Mucosa of rectum (tissue), 2 donors: ENCODE data around the gene TBC1D22A.

Source experiments
- H3K27ac ChIP-seq, 2 donors: one replicate each; pipeline ENCODE4 v1.7.0; 2013; ENCODE audit warnings: inconsistent platforms in 2 of 2, low read depth in 2 of 2, low read length in 2 of 2
- H3K27me3 ChIP-seq, 2 donors: one replicate each; pipeline ENCODE4 v1.7.0; 2013; ENCODE audit warnings: low read length in 2 of 2; ENCODE audit not compliant: control insufficient read depth in 2 of 2, insufficient read depth in 2 of 2
- H3K36me3 ChIP-seq, 2 donors: one replicate each; pipeline ENCODE4 v1.7.0; 2013; ENCODE audit warnings: low read length in 2 of 2; ENCODE audit not compliant: control insufficient read depth in 2 of 2, insufficient read depth in 2 of 2
- H3K4me1 ChIP-seq, 2 donors: one replicate each; pipeline ENCODE4 v1.7.0; 2013; ENCODE audit warnings: low read length in 2 of 2, mild to moderate bottlenecking in 1 of 2; ENCODE audit not compliant: control insufficient read depth in 2 of 2, insufficient read depth in 2 of 2
- H3K4me3 ChIP-seq, 2 donors: one replicate each; pipeline ENCODE4 v1.7.0; 2013; ENCODE audit warnings: low read length in 2 of 2
- H3K9ac ChIP-seq, 2 donors: one replicate each; pipeline ENCODE4 v1.7.0; 2013; ENCODE audit warnings: low read length in 2 of 2, low read depth in 1 of 2, mild to moderate bottlenecking in 1 of 2
- H3K9me3 ChIP-seq, 2 donors: one replicate each; pipeline ENCODE4 v1.7.0; 2013; ENCODE audit warnings: low read length in 2 of 2; ENCODE audit not compliant: control insufficient read depth in 2 of 2
- donor health status: healthy.
- donor health status: Normal muscosa, but diverticular disease.

Gene TBC1D22A

GRCh38 chr22:47075568-47075967 lies 313.1 kb downstream of the TBC1D22A start:
- Histone ChIP-seq H3K4me1 (no peaks in the 10 kb centered on the region), H3K36me3 (peaks cover 0 to 2% of the 10 kb centered on the region in 2 donors), H3K9ac (no peak overlapping the region), H3K9me3 (peaks cover 2% of the 10 kb centered on the region in 2 donors), H3K27me3 (no peaks in the 10 kb centered on the region), H3K27ac (no peak overlapping the region), H3K4me3 (no peak overlapping the region)

DNA sequence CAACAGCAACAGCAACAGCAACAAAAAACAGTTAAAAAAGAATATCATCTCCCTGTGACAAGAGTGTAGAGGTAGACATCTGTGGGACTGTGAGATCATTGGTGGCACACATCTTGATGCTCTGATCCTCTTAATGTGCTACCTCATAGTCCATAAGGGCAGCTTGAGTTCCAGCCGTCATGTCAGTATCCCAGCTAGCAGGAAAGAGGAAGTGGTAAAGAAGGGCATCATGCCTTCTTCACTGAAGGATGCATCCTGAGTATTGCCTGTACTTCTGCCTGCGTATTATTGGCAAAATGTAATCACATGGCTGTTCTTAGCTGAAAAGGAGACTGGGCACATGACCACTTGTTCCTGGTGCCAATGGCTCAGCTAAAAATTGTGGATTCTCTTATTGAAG lies 314.3 kb downstream of the TBC1D22A start:
- no peaks in the 10 kb centered on the region for H3K27me3 ChIP-seq
- no peaks in the 10 kb centered on the region for H3K4me1 ChIP-seq
- no peak overlapping the region for H3K27ac ChIP-seq
- H3K36me3 ChIP-seq = peaks cover 0 to 2% of the 10 kb centered on the region in 2 donors
- no peak overlapping the region for H3K4me3 ChIP-seq
- H3K9ac ChIP-seq = no peak overlapping the region
- H3K9me3 ChIP-seq = peaks cover 2% of the 10 kb centered on the region in 2 donors

DNA sequence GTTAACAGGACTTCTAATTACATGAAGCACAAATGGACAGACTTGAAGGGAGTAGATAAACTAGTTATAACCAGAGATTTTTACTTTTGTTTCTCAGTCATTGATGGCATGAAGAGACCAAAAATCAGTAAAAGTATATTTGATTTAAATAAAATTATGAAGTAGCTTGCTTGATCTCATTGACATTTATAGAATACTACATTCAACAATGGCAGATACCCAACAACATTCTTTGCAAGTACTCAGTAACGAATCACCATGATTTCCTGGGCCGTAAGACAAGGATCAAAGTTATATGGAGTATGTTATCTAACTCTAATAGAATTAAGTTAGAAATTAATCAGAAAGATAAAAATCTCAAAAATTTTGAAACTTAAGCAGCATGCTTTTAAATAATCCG lies 317.6 kb downstream of the TBC1D22A start:
- Histone ChIP-seq H3K4me1 (no peaks in the 10 kb centered on the region), H3K36me3 (no peaks in the 10 kb centered on the region), H3K4me3 (no peak overlapping the region), H3K27ac (no peak overlapping the region), H3K9ac (no peak overlapping the region), H3K9me3 (peaks cover 2% of the 10 kb centered on the region in 2 donors), H3K27me3 (no peaks in the 10 kb centered on the region)

DNA sequence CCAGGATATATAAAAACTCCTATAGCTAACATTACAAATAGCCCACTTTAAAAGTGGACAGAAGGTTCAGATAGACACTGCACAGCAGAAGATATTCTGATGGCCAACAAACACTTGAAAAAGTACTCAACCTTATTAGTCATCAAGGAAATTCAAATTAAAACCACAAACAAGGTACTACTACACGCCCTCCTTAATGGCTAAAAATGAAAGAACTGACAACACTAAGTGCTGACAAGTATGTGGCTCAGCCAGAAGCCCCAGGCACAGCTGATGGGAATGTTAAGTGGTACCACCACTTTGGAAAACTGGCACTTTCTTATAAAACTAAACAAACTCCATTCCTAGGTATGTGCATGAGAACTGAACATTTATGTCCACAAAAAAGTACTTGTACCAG lies 320.1 kb downstream of the TBC1D22A start:
- no peaks in the 10 kb centered on the region for H3K27me3 ChIP-seq
- H3K4me3 ChIP-seq = no peak overlapping the region
- H3K9ac ChIP-seq = no peak overlapping the region
- H3K36me3 ChIP-seq = no peaks in the 10 kb centered on the region
- no peak overlapping the region for H3K27ac ChIP-seq
- no peaks in the 10 kb centered on the region for H3K9me3 ChIP-seq
- no peaks in the 10 kb centered on the region for H3K4me1 ChIP-seq

DNA sequence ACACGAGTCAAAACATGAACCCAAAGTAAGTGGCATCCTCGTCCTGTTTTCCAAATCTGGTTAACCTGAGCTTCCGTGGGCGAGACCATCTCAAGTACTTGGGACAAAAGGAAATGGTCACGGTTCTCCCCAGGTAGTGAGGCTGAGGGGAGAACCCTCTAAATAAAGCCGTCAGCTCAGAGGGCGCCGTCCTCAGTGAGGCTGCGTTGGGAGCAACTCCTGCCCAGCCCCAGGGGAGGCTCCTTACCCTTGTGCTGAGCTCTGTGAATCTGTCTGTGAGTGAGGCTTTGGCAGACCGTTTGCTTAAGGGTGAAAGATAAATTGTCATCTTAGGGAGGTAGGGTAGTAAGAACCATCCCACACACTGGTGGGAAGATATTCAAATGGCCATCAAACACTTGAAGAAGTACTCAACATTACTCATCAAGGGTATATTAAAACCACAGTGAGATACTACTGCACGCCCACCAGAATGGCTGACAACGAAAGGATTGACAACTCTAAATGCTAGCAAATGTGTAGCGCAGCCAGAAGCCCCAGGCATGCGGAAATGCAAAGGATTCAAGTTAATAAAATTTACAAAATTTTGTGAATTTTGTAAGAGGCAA lies 321.0 kb downstream of the TBC1D22A start:
- Histone ChIP-seq H3K36me3 (no peaks in the 10 kb centered on the region), H3K4me1 (no peaks in the 10 kb centered on the region), H3K4me3 (no peak overlapping the region), H3K9ac (no peak overlapping the region), H3K27me3 (no peaks in the 10 kb centered on the region), H3K9me3 (no peaks in the 10 kb centered on the region), H3K27ac (no peak overlapping the region)

DNA sequence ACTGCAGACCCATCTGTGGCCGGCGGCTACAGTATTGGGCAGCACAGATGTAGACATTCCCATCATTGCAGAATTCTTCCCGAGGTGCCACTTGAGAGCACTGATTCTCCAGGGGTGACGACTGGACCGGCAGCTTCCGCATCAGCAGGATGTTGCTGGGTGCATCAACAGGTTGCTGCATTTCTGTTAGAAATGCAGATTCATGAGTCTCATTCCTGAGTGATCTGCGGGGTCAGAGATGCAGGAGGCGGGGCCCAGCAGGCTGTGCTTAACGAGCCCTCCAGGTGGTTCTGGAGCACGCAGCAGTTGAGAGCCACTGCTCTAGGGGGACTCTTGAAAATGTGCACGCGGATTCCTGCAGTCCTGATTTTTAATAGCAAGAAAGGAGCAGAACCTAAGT lies 321.8 kb downstream of the TBC1D22A start:
- H3K9me3 ChIP-seq = no peaks in the 10 kb centered on the region
- no peaks in the 10 kb centered on the region for H3K27me3 ChIP-seq
- H3K9ac ChIP-seq = no peak overlapping the region
- no peaks in the 10 kb centered on the region for H3K4me1 ChIP-seq
- no peaks in the 10 kb centered on the region for H3K36me3 ChIP-seq
- no peak overlapping the region for H3K27ac ChIP-seq
- no peak overlapping the region for H3K4me3 ChIP-seq

GRCh38 chr22:47086596-47087248 lies 324.3 kb downstream of the TBC1D22A start:
- H3K27me3 ChIP-seq = no peaks in the 10 kb centered on the region
- H3K36me3 ChIP-seq = no peaks in the 10 kb centered on the region
- H3K9ac ChIP-seq = no peak overlapping the region
- no peaks in the 10 kb centered on the region for H3K9me3 ChIP-seq
- peaks cover 5 to 9% of the 10 kb centered on the region in 2 donors for H3K4me1 ChIP-seq
- no peak overlapping the region for H3K4me3 ChIP-seq
- H3K27ac ChIP-seq = no peak overlapping the region

DNA sequence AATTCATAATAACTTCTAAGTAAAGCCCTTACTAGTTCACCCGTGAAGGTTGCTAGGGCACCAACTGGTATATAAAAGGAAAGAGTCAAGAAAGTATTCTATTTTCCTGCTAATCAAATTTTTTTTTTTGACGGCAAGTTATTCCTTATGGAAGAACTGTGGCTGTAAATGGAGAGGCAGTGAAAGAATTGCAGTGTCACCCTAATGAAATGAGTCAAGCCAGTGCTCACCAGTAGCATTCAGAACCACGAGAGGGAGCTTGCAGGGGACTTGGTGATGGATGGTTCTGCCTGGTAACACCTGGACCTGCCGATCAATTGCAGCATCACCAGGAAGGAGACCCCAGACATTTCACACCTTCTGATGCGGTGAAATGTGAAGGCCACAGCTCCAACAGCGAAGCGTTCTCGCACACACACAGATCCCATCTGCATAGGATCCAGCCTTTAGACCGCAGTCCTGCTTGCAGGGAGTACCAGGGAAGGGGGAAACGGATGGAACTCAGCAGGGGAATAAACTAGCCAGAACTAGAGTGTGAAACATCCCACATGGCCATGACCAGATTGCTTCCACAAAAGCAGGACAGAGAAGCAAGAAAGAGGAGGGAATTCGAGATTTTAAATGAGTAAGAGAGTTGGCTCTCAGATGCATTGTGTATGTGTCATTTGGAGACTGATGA lies 326.2 kb downstream of the TBC1D22A start:
- Histone ChIP-seq H3K4me3 (no peak overlapping the region), H3K9me3 (no peaks in the 10 kb centered on the region), H3K4me1 (peaks cover 5 to 9% of the 10 kb centered on the region in 2 donors), H3K27me3 (no peaks in the 10 kb centered on the region), H3K27ac (no peak overlapping the region), H3K36me3 (no peaks in the 10 kb centered on the region), H3K9ac (no peak overlapping the region)

DNA sequence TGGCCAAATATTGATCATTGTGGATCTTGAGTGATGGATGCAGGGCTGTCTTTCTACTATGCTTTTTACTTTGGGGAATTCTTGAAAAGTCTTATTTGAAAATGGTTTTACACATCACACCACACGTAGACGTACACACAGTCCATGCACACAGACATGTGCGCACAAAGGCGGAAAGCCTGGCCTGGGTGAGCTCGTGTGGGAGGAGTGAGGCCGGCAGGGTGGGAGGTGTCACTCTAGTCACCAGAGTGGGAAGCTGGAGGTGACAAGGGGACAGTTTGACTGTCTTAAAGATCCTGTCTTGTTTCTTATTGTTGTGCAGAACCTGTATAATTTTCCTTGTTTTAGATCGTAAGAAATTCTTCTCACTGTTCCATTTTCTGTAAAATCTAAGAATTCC lies 326.9 kb downstream of the TBC1D22A start:
- no peaks in the 10 kb centered on the region for H3K36me3 ChIP-seq

GRCh38 chr22:47089796-47090460 lies 327.5 kb downstream of the TBC1D22A start:
- H3K4me3 ChIP-seq = no peak overlapping the region
- no peaks in the 10 kb centered on the region for H3K36me3 ChIP-seq
- H3K4me1 ChIP-seq = peaks cover 5 to 9% of the 10 kb centered on the region in 2 donors
- H3K9me3 ChIP-seq = no peaks in the 10 kb centered on the region
- no peak overlapping the region for H3K27ac ChIP-seq
- no peaks in the 10 kb centered on the region for H3K27me3 ChIP-seq
- H3K9ac ChIP-seq = no peak overlapping the region

More for the DNA sequence above, 326.9 kb downstream of the TBC1D22A start:
- H3K27ac ChIP-seq = no peak overlapping the region
- H3K4me1 ChIP-seq = peaks cover 5 to 9% of the 10 kb centered on the region in 2 donors
- H3K4me3 ChIP-seq = no peak overlapping the region
- H3K9me3 ChIP-seq = no peaks in the 10 kb centered on the region
- no peak overlapping the region for H3K9ac ChIP-seq
- no peaks in the 10 kb centered on the region for H3K27me3 ChIP-seq
